22Rv1 (cell line): Measurements from ENCODE around the gene PDSS1.

ENCODE experiments used
- ZFX ChIP-seq: fragments of 450-650 bp; IDR thresholded peaks from 2 replicates; pipeline ENCODE4 v1.6.1; 2017; ENCODE audit warnings: antibody characterized with exemption, borderline replicate concordance
- TF ChIP-seq, protein P1 (sequence below): fragments of 450-650 bp; IDR thresholded peaks from 2 replicates; pipeline ENCODE4 v1.5.1; 2017; ENCODE audit warnings: mild to moderate bottlenecking

DNA sequence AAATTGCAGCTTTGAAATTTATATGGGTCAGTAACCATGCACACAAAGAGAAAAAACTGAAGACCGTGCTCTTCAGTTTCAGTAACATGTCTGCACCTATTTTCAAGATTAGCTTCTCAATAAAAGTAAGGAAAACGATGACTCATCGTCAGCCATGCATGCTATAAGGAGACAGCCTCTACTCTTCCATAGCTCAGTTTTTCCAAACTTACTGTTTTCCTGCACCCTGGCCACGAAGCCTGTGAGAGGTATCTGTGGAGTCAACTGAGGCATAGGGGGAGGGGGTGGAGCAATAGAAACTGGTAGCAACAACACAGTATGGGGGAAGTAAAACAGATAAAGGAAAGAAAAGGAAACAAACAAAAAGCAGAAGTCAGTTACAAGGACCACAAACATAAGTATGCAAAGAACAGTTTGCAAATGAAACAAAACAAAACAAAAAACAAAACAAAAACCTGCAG lies 58.0 kb downstream of the PDSS1 start:
- TF ChIP-seq, protein P1, sequence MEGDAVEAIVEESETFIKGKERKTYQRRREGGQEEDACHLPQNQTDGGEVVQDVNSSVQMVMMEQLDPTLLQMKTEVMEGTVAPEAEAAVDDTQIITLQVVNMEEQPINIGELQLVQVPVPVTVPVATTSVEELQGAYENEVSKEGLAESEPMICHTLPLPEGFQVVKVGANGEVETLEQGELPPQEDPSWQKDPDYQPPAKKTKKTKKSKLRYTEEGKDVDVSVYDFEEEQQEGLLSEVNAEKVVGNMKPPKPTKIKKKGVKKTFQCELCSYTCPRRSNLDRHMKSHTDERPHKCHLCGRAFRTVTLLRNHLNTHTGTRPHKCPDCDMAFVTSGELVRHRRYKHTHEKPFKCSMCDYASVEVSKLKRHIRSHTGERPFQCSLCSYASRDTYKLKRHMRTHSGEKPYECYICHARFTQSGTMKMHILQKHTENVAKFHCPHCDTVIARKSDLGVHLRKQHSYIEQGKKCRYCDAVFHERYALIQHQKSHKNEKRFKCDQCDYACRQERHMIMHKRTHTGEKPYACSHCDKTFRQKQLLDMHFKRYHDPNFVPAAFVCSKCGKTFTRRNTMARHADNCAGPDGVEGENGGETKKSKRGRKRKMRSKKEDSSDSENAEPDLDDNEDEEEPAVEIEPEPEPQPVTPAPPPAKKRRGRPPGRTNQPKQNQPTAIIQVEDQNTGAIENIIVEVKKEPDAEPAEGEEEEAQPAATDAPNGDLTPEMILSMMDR: no peak
- no peak for TF ChIP-seq ZFX
